ENCODE data around the gene POU2F2. TPM values are rescaled to one million over a fixed set of nuclear protein-coding genes. Genes with fewer than 3 reads are reported as not detected.

POU2F2 gene
- total and polyA plus RNA-seq, 11 donors: 0.16 to 10.1 (median 0.61) TPM

DNA sequence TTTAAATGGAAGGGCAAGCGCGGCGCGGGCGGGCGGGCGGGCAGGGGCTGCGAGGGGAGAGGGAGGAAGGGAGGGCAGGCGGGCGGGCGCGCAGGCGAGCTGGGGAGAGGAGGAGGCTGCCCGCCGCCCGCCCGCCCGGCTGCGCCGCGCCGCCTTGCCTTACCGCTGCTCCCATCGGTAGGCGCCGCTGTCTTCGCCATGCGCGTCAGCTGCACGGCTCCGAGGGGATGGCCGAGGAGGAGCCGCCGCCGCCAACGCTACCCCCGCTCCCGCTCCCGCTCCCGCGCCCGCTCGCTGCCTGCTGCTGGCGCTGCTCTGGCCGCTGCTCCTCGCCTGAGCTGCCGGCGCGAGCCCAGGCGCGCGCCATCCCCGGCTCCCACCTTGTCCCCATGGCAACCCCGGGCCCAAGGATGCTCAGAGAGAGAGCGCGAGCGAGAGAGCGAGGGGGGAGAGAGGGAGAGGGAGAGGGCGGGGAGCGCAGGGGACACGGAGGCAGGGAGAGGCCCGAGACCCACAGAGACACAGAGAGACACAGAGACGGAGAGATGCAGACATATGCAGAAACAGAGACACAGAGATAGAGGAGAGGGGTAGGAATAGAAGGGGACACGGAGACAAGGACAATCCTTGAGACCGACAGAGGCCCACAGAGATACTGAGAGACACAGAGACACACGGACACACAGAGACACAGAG, 44.9 kb upstream of the POU2F2 start:
- Histone ChIP-seq H3K36me3 (no peaks in the 10 kb centered on the region), H3K27me3 (peaks cover 9 to 76% (median 60%) of the 10 kb centered on the region in 9 donors), H3K9me3 (no peaks in the 10 kb centered on the region), H3K4me3 (peak overlapping the region; percentile 18 to 61 (median 44)), H3K4me1 (peaks cover 0 to 18% (median 8%) of the 10 kb centered on the region in 12 donors), H3K27ac (no peak overlapping the region)
- 1 to 2% (median 1%) methylated on average over 31 to 66 of the region's 66 CpGs for WGBS, 4 donors
- intact Hi-C loops (cut with DNase I): loop anchor here in 2 of 10 donors (1.0 to 2.0 kb wide), 2 partner anchors 40 to 44 kb away; partner anchors contain the start of genes DEDD2 (in 1 of the 2) and POU2F2 (in 1 of the 2)
- ATAC-seq (peak in 3 of 4 donors; percentile 89 to 97 (median 94)), DNase-seq (peak; percentile 59 to 86 (median 73))
- TF ChIP-seq POLR2A (IDR thresholded peaks at IDR 0.05) (no peak), CTCF (IDR thresholded peaks at IDR 0.05) (peak in 11 of 12 donors; percentile 14 to 71 (median 34))

DNA sequence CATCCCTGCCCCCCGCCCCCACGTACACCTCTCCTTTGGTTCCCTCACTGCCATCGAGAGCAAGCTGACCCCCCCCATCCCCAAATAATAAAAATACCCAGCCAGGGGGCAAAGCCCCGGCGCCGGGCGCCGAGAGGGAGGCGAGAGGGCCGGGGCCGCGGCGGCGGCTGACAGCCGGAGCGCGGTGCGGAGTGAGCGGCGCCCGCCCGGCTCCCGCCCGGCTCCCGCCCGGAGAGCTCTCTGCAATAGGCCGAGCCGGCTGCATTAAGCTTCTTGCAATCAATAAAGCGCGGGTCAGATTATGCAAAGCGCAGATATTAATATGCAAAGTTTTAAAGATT, 44.4 kb upstream of the POU2F2 start:
- TF ChIP-seq CTCF (IDR thresholded peaks at IDR 0.05): no peak
- no peak for TF ChIP-seq POLR2A (IDR thresholded peaks at IDR 0.05)
- Histone ChIP-seq H3K4me3 (peak overlapping the region; percentile 18 to 61 (median 44)), H3K36me3 (no peaks in the 10 kb centered on the region), H3K4me1 (peaks cover 0 to 18% (median 8%) of the 10 kb centered on the region in 12 donors), H3K27me3 (peaks cover 9 to 71% (median 55%) of the 10 kb centered on the region in 9 donors), H3K27ac (no peak overlapping the region), H3K9me3 (no peaks in the 10 kb centered on the region)
- DNase-seq: no peak
- ATAC-seq: peak in 2 of 4 donors; percentile 14 to 67
- intact Hi-C loops (cut with DNase I): loop anchor here in 2 of 10 donors (1.0 to 2.0 kb wide), 2 partner anchors 41 to 44 kb away; partner anchors contain the start of genes DEDD2 (in 1 of the 2) and POU2F2 (in 1 of the 2)
- WGBS, 4 donors: 0 to 1% (median 1%) methylated on average over 31 of the region's 31 CpGs

DNA sequence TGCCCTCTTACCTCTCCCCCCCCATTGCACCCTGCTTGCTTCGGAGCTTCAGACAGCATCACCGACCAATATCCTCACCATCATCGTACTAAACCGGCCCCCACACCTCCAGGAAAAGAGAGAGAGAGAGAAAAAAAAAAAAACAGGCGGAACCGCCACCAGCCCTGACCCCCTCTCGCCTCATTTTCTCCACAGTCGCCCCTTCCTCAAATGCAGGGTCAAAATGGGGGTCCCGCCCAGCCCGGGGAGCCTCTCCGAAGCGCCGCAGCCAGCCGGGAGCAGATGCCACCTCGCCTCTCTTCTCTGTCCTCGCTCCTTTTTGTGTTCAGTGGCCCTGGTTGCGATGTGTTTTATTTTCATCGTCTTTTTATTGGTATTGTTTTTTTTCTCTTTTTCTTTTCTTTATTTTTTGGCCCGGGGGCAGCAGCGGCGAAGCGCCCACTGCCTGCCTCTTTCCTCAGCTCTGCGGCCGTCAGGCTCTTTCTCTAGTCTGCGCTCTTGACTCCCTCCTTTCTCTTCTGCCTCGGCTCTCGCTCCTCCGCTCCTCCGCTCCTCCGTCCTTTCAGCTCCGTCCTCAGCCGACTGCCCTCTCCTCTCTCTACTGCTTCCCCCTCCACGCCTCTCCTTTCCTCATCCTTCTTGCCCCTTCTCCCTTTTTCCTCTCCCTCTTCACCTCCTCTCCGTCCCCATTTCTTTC, 43.9 kb upstream of the POU2F2 start:
- 1 to 3% (median 2%) methylated on average over 34 of the region's 34 CpGs for WGBS, 4 donors
- H3K4me1 ChIP-seq: peaks cover 0 to 18% (median 8%) of the 10 kb centered on the region in 12 donors
- intact Hi-C loops (cut with DNase I): loop anchor here in 2 of 10 donors (1.0 to 2.0 kb wide), 2 partner anchors 41 to 43 kb away; partner anchors contain the start of genes DEDD2 (in 1 of the 2) and POU2F2 (in 1 of the 2)

More for the DNA sequence above, 43.9 kb upstream of the POU2F2 start:
- no peak for DNase-seq
- peak overlapping the region; percentile 18 to 61 (median 44) for H3K4me3 ChIP-seq
- H3K36me3 ChIP-seq: no peaks in the 10 kb centered on the region
- TF ChIP-seq POLR2A (IDR thresholded peaks at IDR 0.05) (no peak), CTCF (IDR thresholded peaks at IDR 0.05) (no peak)
- ATAC-seq: peak in 1 of 4 donors; percentile 54
- no peak overlapping the region for H3K27ac ChIP-seq
- H3K9me3 ChIP-seq: no peaks in the 10 kb centered on the region
- peaks cover 9 to 66% (median 50%) of the 10 kb centered on the region in 9 donors for H3K27me3 ChIP-seq
